D721Med (cell line): ENCODE data around the gene HSFX2.
"Not testable (repeated sequence)": the region's sequence is repeated elsewhere in the genome, so short reads cannot be mapped to it uniquely, and the experiment has no call there.

Experiments
- DNase-seq: peaks from one replicate; pipeline ENCODE4 v3.0.0; 2011; ENCODE audit warnings: low spot score; ENCODE audit not compliant: insufficient read length
- FAIRE-seq: peaks from 2 replicates; lab custom pipeline; 2011; peaks lifted over from hg19 to GRCh38; lab: Jason Lieb, UNC
- CTCF ChIP-seq: IDR thresholded peaks from 2 replicates; pipeline ENCODE4 v1.5.1; 2012; ENCODE audit warnings: mild to moderate bottlenecking, control low read depth; ENCODE audit not compliant: insufficient read depth; ENCODE audit errors: missing control alignments

HSFX2 gene

GRCh38 chrX:149631234-149632165 is 36.4 kb upstream of the HSFX2 start, which contains the start of gene TMEM185A:
Gene TMEM185A (minus strand): TSS chrX:149631792. CDS start chrX:149631580, 212 bp downstream.
- no peak for TF ChIP-seq CTCF
- DNase-seq (peak; percentile 31), FAIRE-seq (no peak)

DNA sequence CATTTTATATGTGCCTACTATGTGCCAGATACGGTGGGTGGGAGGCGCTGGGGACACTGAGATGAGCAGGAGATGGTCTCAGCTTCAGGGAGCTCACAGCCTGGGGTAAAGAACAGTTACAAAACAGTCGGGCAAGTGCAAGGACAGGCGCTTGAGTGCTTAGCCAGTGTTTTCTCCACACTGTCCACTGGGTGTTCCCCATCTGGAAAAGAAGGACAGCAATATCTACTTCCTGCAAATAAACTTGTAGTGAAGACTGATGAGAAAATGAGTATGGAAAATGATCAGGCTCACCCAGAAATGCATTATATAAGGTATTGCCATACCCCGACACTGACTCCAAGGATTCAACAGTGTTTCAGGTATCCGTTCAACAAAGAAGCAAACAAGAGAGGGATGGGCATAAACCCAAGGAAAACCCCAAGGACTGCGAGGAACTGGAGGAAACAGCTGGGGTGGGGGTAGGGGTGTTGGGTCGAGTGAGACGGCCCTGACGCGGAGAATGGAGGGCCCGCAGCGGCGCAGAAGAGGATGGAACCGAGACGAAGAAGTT is 35.6 kb upstream of the HSFX2 start:
- TF ChIP-seq CTCF = no peak
- FAIRE-seq = no peak
- DNase-seq = no peak

DNA sequence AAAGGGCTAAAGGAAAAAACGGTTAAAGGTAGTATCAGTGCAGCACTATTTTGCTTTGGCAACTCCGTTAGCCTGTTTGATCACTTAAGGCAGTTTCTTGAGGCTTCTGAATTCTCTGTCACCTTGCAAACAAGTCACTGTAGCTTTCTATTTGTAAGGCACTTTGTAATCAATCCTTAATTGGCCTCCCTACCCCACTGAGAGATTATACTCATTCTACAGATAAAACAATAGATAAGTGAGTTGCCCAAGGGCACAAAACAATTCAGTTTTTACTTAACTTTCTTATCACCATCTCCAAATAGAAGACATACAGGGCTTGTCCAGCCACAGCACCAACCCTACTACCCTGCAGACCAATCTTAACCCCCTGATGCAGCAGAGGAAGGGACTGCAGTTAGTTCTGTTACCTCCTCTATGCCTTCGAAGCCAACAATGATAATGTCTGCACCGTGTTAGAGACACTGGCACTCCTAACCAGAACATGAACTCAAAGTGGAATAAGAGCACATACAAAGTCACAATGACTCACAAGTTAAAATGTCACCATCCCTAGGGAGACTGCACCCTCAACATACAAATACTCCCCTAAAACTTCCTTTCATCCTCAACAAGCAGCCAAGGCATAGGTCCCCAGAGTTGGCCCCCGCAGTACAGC is 34.7 kb upstream of the HSFX2 start:
- DNase-seq (no peak), FAIRE-seq (no peak)
- no peak for TF ChIP-seq CTCF

- TF ChIP-seq CTCF = no peak
- DNase-seq (no peak), FAIRE-seq (no peak)
Measured at GRCh38 chrX:149628768-149629167, 33.7 kb upstream of the HSFX2 start.

GRCh38 chrX:149628280-149628679 is 33.2 kb upstream of the HSFX2 start:
- no peak for TF ChIP-seq CTCF
- FAIRE-seq = no peak
- DNase-seq = no peak

DNA sequence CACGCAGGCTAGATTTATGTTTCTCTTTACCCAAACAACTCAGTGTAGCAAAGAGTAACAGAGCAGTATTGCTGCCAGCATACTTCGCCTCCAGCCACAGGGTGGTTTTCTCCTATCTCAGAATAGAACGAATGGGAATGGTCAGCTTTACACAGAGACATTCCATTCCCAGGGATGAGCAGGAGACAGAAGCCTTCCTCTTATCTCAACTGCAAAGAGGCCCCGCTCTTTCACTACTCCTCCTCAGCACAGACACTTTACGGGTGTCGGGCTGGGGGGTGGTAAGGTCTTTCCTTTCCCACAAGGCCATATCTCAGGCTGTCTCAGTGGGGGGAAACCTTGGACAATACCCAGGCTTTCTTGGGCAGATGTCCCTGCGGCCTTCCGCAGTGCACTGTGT is 31.7 kb upstream of the HSFX2 start:
- FAIRE-seq = not testable (repeated sequence)

DNA sequence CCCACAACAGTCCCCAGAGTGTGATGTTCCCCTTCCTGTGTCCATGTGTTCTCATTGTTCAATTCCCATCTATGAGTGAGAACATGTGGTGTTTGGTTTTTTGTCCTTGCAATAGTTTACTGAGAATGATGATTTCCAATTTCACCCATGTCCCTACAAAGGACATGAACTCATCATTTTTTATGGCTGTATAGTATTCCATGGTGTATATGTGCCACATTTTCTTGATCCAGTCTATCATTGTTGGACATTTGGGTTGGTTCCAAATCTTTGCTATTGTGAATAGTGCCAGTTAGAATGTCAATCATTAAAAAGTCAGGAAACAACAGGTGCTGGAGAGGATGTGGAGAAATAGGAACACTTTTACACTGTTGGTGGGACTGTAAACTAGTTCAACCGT is 24.5 kb upstream of the HSFX2 start:
- DNase-seq, FAIRE-seq: not testable (repeated sequence)

More for the DNA sequence above, 31.7 kb upstream of the HSFX2 start:
- DNase-seq = not testable (repeated sequence)
